ENCODE results near the gene DMBT1. TPM values are rescaled to one million over a fixed set of nuclear protein-coding genes. Genes with fewer than 3 reads are reported as not detected.

The DMBT1 gene
- total RNA-seq, 1 donor from 2014 or later = 0.08 TPM

GRCh38 chr10:122657729-122658128, 97.2 kb downstream of the DMBT1 start:
- Mint-ChIP-seq H3K27me3 (ENCODE audit: unreplicated experiment) (peaks cover 27% of the 10 kb centered on the region), H3K4me1 (ENCODE audit: unreplicated experiment) (no peaks in the 10 kb centered on the region), H3K36me3 (ENCODE audit: unreplicated experiment) (no peaks in the 10 kb centered on the region), H3K4me3 (ENCODE audit: unreplicated experiment) (no peak overlapping the region), H3K9me3 (ENCODE audit: unreplicated experiment) (no peaks in the 10 kb centered on the region), H3K27ac (ENCODE audit: unreplicated experiment) (no peak overlapping the region)
- DNase-seq (ENCODE audit: extremely low spot score, unreplicated experiment) = no peak
- TF ChIP-seq CTCF (IDR thresholded peaks at IDR 0.05) = no peak

- Mint-ChIP-seq H3K4me3 (ENCODE audit: unreplicated experiment) (no peak overlapping the region), H3K27ac (ENCODE audit: unreplicated experiment) (no peak overlapping the region), H3K36me3 (ENCODE audit: unreplicated experiment) (no peaks in the 10 kb centered on the region), H3K9me3 (ENCODE audit: unreplicated experiment) (no peaks in the 10 kb centered on the region), H3K27me3 (ENCODE audit: unreplicated experiment) (peaks cover 19% of the 10 kb centered on the region), H3K4me1 (ENCODE audit: unreplicated experiment) (no peaks in the 10 kb centered on the region)
- DNase-seq (ENCODE audit: extremely low spot score, unreplicated experiment) = no peak
- TF ChIP-seq CTCF (IDR thresholded peaks at IDR 0.05) = no peak
Measured at GRCh38 chr10:122658356-122659049, 97.9 kb downstream of the DMBT1 start.

GRCh38 chr10:122659126-122659525, 98.6 kb downstream of the DMBT1 start:
- Mint-ChIP-seq H3K27me3 (ENCODE audit: unreplicated experiment) (peaks cover 15% of the 10 kb centered on the region), H3K4me1 (ENCODE audit: unreplicated experiment) (no peaks in the 10 kb centered on the region), H3K4me3 (ENCODE audit: unreplicated experiment) (no peak overlapping the region), H3K36me3 (ENCODE audit: unreplicated experiment) (no peaks in the 10 kb centered on the region), H3K9me3 (ENCODE audit: unreplicated experiment) (no peaks in the 10 kb centered on the region), H3K27ac (ENCODE audit: unreplicated experiment) (no peak overlapping the region)
- no peak for DNase-seq (ENCODE audit: extremely low spot score, unreplicated experiment)
- TF ChIP-seq CTCF (IDR thresholded peaks at IDR 0.05) = no peak

DNA sequence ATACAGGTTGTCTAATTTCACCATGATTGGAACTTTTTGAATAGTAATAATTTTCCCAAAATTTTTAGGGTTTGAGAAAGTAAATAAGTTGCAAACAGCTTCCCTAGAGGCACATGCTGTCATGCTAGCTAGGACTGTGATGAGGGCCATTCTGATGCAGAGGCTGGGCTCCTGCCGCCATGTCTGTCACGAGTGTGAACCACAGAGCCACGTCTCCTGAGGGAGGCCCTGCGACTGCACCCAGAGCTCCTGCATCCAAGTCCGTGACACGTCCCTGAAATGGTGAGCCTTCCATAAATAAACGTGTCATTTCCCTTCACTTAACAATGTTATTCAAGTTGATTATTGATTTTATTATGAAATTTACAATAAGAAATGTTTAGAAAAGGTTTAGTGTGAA, 99.1 kb downstream of the DMBT1 start:
- TF ChIP-seq CTCF (IDR thresholded peaks at IDR 0.05) = no peak
- H3K4me1 Mint-ChIP-seq (ENCODE audit: unreplicated experiment) = no peaks in the 10 kb centered on the region
- H3K27ac Mint-ChIP-seq (ENCODE audit: unreplicated experiment) = no peak overlapping the region
- H3K36me3 Mint-ChIP-seq (ENCODE audit: unreplicated experiment) = no peaks in the 10 kb centered on the region
- no peaks in the 10 kb centered on the region for H3K9me3 Mint-ChIP-seq (ENCODE audit: unreplicated experiment)
- H3K4me3 Mint-ChIP-seq (ENCODE audit: unreplicated experiment) = no peak overlapping the region
- H3K27me3 Mint-ChIP-seq (ENCODE audit: unreplicated experiment) = peaks cover 13% of the 10 kb centered on the region
- no peak for DNase-seq (ENCODE audit: extremely low spot score, unreplicated experiment)

- no peak for DNase-seq (ENCODE audit: extremely low spot score, unreplicated experiment)
- Mint-ChIP-seq H3K4me1 (ENCODE audit: unreplicated experiment) (no peaks in the 10 kb centered on the region), H3K27me3 (ENCODE audit: unreplicated experiment) (peaks cover 11% of the 10 kb centered on the region), H3K9me3 (ENCODE audit: unreplicated experiment) (no peaks in the 10 kb centered on the region), H3K36me3 (ENCODE audit: unreplicated experiment) (no peaks in the 10 kb centered on the region), H3K27ac (ENCODE audit: unreplicated experiment) (no peak overlapping the region), H3K4me3 (ENCODE audit: unreplicated experiment) (no peak overlapping the region)
- no peak for TF ChIP-seq CTCF (IDR thresholded peaks at IDR 0.05)
Measured at GRCh38 chr10:122660696-122661095, 100.1 kb downstream of the DMBT1 start.

All from osteocyte (in vitro differentiated cells).